HFFc6 (cell line): Measurements from ENCODE around the gene KCNH3. TPM values are rescaled to one million over a fixed set of nuclear protein-coding genes. Genes with fewer than 3 reads are reported as not detected.
"Not testable (repeated sequence)": the region's sequence is repeated elsewhere in the genome, so short reads cannot be mapped to it uniquely, and the experiment has no call there.

Experiments used
- DNase-seq: peaks from one replicate; pipeline ENCODE4 v3.0.0-alpha.2; 2018
- H3K27ac Mint-ChIP-seq: 2 replicates; pipeline ENCODE4 v1.8.0; 2020; ENCODE audit warnings: mild to moderate bottlenecking, mixed read lengths
- H3K27me3 Mint-ChIP-seq: 2 replicates; pipeline ENCODE4 v1.8.0; 2021; ENCODE audit warnings: mild to moderate bottlenecking, moderate library complexity, mixed read lengths; ENCODE audit not compliant: insufficient read depth
- H3K36me3 Mint-ChIP-seq: 2 replicates; pipeline ENCODE4 v1.8.0; 2021; ENCODE audit warnings: low read depth, mixed read lengths
- H3K4me1 Mint-ChIP-seq: 2 replicates; pipeline ENCODE4 v1.8.0; 2020; ENCODE audit warnings: low read depth, mixed read lengths
- H3K4me3 Mint-ChIP-seq: 2 replicates; pipeline ENCODE4 v1.8.0; 2020; ENCODE audit warnings: mild to moderate bottlenecking, moderate library complexity, mixed read lengths
- H3K9me3 Mint-ChIP-seq: 2 replicates; pipeline ENCODE4 v1.8.0; 2020; ENCODE audit warnings: mild to moderate bottlenecking, mixed read lengths
- CTCF ChIP-seq: fragments of 200-600 bp; sonication (generic); IDR thresholded peaks from 2 replicates; pipeline ENCODE4 v1.5.0; 2021; ENCODE audit warnings: antibody characterized with exemption, mild to moderate bottlenecking
- total RNA-seq, 6 experiments: library from RNA; stranded (reverse); fragmentation: NEBNext Ultra II Directional; extraction: Animal tissue kit (Norgen Biotek cat#: 25700); gene quantifications; 2 replicates in 1 of 6; 3 replicates in 5 of 6; pipeline ENCODE4 v1.2.3, GENCODE V29; 2021

Gene KCNH3
- total RNA-seq, 6 experiments from 2014 or later, result 0.05 to 0.10 TPM; not detected in 4

GRCh38 chr12:49527361-49528130 is 11.3 kb upstream of the KCNH3 start:
- TF ChIP-seq CTCF, result no peak
- Mint-ChIP-seq H3K4me3 (no peak overlapping the region), H3K9me3 (no peaks in the 10 kb centered on the region), H3K36me3 (peaks cover 30% of the 10 kb centered on the region; the same call in 1 of the 2 replicates), H3K27me3 (no peaks in the 10 kb centered on the region; the same call in 1 of the 2 replicates), H3K27ac (no peak overlapping the region), H3K4me1 (peaks cover 6% of the 10 kb centered on the region; the same call in 1 of the 2 replicates)
- no peak for DNase-seq

GRCh38 chr12:49529414-49529813 is 9.4 kb upstream of the KCNH3 start:
- H3K27ac Mint-ChIP-seq, result no peak overlapping the region
- peaks cover 25% of the 10 kb centered on the region; the same call in 1 of the 2 replicates for H3K36me3 Mint-ChIP-seq
- TF ChIP-seq CTCF, result no peak
- no peak overlapping the region for H3K4me3 Mint-ChIP-seq
- peaks cover 6% of the 10 kb centered on the region; the same call in 1 of the 2 replicates for H3K4me1 Mint-ChIP-seq
- H3K27me3 Mint-ChIP-seq, result no peaks in the 10 kb centered on the region; the same call in 1 of the 2 replicates
- H3K9me3 Mint-ChIP-seq, result no peaks in the 10 kb centered on the region
- no peak for DNase-seq

GRCh38 chr12:49531745-49532144 is 7.1 kb upstream of the KCNH3 start:
- H3K36me3 Mint-ChIP-seq, result peaks cover 15% of the 10 kb centered on the region; the same call in 1 of the 2 replicates
- H3K27me3 Mint-ChIP-seq, result peaks cover 6% of the 10 kb centered on the region; the same call in 1 of the 2 replicates
- no peak for DNase-seq
- no peak overlapping the region for H3K27ac Mint-ChIP-seq
- H3K4me3 Mint-ChIP-seq, result no peak overlapping the region
- H3K9me3 Mint-ChIP-seq, result no peaks in the 10 kb centered on the region
- no peak for TF ChIP-seq CTCF
- peaks cover 19% of the 10 kb centered on the region for H3K4me1 Mint-ChIP-seq

- peaks cover 7% of the 10 kb centered on the region; the same call in 1 of the 2 replicates for H3K36me3 Mint-ChIP-seq
- no peak overlapping the region for H3K4me3 Mint-ChIP-seq
- H3K27ac Mint-ChIP-seq, result no peak overlapping the region
- H3K4me1 Mint-ChIP-seq, result peaks cover 27% of the 10 kb centered on the region
- no peaks in the 10 kb centered on the region for H3K9me3 Mint-ChIP-seq
- no peak for DNase-seq
- H3K27me3 Mint-ChIP-seq, result peaks cover 14% of the 10 kb centered on the region
- TF ChIP-seq CTCF, result no peak
Observed at GRCh38 chr12:49533331-49533730, 5.5 kb upstream of the KCNH3 start.

- not testable (repeated sequence) for H3K27ac Mint-ChIP-seq, H3K9me3 Mint-ChIP-seq, DNase-seq, H3K36me3 Mint-ChIP-seq, H3K4me3 Mint-ChIP-seq
- H3K27me3 Mint-ChIP-seq, result peaks cover 14% of the 10 kb centered on the region
- H3K4me1 Mint-ChIP-seq, result peaks cover 27% of the 10 kb centered on the region
Observed at GRCh38 chr12:49534122-49534521, 4.7 kb upstream of the KCNH3 start.

GRCh38 chr12:49534731-49535278 is 4.0 kb upstream of the KCNH3 start:
- peaks cover 14% of the 10 kb centered on the region for H3K27me3 Mint-ChIP-seq
- no peaks in the 10 kb centered on the region for H3K36me3 Mint-ChIP-seq
- no peaks in the 10 kb centered on the region for H3K9me3 Mint-ChIP-seq
- peaks cover 27% of the 10 kb centered on the region for H3K4me1 Mint-ChIP-seq
- TF ChIP-seq CTCF, result no peak
- no peak overlapping the region for H3K27ac Mint-ChIP-seq
- no peak overlapping the region for H3K4me3 Mint-ChIP-seq
- no peak for DNase-seq
